Thoracic aorta (tissue), 2 donors: ENCODE measurements around the gene VWA3A. TPM values are rescaled to one million over a fixed set of nuclear protein-coding genes. Genes with fewer than 3 reads are reported as not detected.
"Not testable (repeated sequence)": the region's sequence is repeated elsewhere in the genome, so short reads cannot be mapped to it uniquely, and the experiment has no call there.

Source experiments
- ATAC-seq: fragments of 150-250 bp; one replicate; pipeline ENCODE4 v1.8.0; 2017; ENCODE audit warnings: low read depth; ENCODE audit not compliant: insufficient number of reproducible peaks, low FRiP score
- DNase-seq: peaks from one replicate; pipeline ENCODE4 v3.0.0-alpha.2; 2020; ENCODE audit warnings: low spot score
- H3K27ac ChIP-seq, 2 donors: fragments of 200-600 bp; sonication (generic); 1 replicate in 1 of 2; 2 replicates in 1 of 2; pipeline ENCODE4 v1.5.1; 2016; ENCODE audit warnings: mild to moderate bottlenecking in 2 of 2, moderate library complexity in 2 of 2
- H3K27me3 ChIP-seq: fragments of 200-600 bp; sonication (generic); replicated peaks from 2 replicates; pipeline ENCODE4 v1.6.0; 2016; ENCODE audit warnings: mild to moderate bottlenecking; ENCODE audit not compliant: insufficient read depth
- H3K36me3 ChIP-seq: fragments of 200-600 bp; sonication (generic); one replicate; pipeline ENCODE4 v1.5.1; 2016
- H3K4me1 ChIP-seq, 2 donors: fragments of 200-600 bp; sonication (generic); 1 replicate in 1 of 2; 2 replicates in 1 of 2; pipeline versions ENCODE4 v1.5.1 to v1.6.0; 2016; ENCODE audit warnings: low read depth in 2 of 2, mild to moderate bottlenecking in 1 of 2; ENCODE audit not compliant: control insufficient read depth in 1 of 2
- H3K4me3 ChIP-seq: fragments of 200-600 bp; sonication (generic); 2 replicates; pipeline ENCODE4 v1.5.1; 2016; ENCODE audit warnings: mild to moderate bottlenecking
- H3K9me3 ChIP-seq: fragments of 200-600 bp; sonication (generic); 2 replicates; pipeline ENCODE4 v1.5.1; 2016
- CTCF ChIP-seq: fragments of 200-600 bp; sonication (generic); IDR thresholded peaks from one replicate; pipeline ENCODE4 v1.5.1; 2019; ENCODE audit warnings: antibody characterized with exemption
- total RNA-seq, 2 donors: library from RNA; depleted of rRNA; stranded (reverse); fragments of >200 nt; gene quantifications; one replicate each; pipeline versions ENCODE4 v1.1.0 to v1.2.3, GENCODE V29; 2016

VWA3A gene
- total RNA-seq, 2 donors from 2014 or later: 2.3 TPM; not detected in 1

- no peak for ATAC-seq
- Histone ChIP-seq H3K4me3 (no peak overlapping the region), H3K4me1 (no peaks in the 10 kb centered on the region), H3K36me3 (no peaks in the 10 kb centered on the region), H3K27ac (no peak overlapping the region), H3K9me3 (no peaks in the 10 kb centered on the region), H3K27me3 (no peaks in the 10 kb centered on the region)
- no peak for TF ChIP-seq CTCF
- DNase-seq: no peak
Observed at GRCh38 chr16:22103441-22103840, 11.1 kb downstream of the VWA3A start.

- H3K27me3 ChIP-seq: no peaks in the 10 kb centered on the region
- H3K4me1 ChIP-seq: no peaks in the 10 kb centered on the region
- ATAC-seq (no peak), DNase-seq (no peak)
- H3K36me3 ChIP-seq: no peaks in the 10 kb centered on the region
- no peaks in the 10 kb centered on the region for H3K9me3 ChIP-seq
- H3K4me3 ChIP-seq: no peak overlapping the region
- H3K27ac ChIP-seq: no peak overlapping the region
- TF ChIP-seq CTCF: no peak
Observed at GRCh38 chr16:22109258-22109898, 17.0 kb downstream of the VWA3A start.

- DNase-seq, H3K4me1 ChIP-seq, ATAC-seq, H3K27me3 ChIP-seq, H3K27ac ChIP-seq, H3K4me3 ChIP-seq, H3K9me3 ChIP-seq, H3K36me3 ChIP-seq: not testable (repeated sequence)
Observed at GRCh38 chr16:22111629-22112028, 19.3 kb downstream of the VWA3A start.

- no peak overlapping the region for H3K27ac ChIP-seq
- H3K27me3 ChIP-seq: no peaks in the 10 kb centered on the region
- H3K36me3 ChIP-seq: no peaks in the 10 kb centered on the region
- ATAC-seq (no peak), DNase-seq (no peak)
- no peaks in the 10 kb centered on the region for H3K4me1 ChIP-seq
- H3K4me3 ChIP-seq: no peak overlapping the region
- TF ChIP-seq CTCF: no peak
- H3K9me3 ChIP-seq: no peaks in the 10 kb centered on the region
Observed at GRCh38 chr16:22116095-22116700, 23.9 kb downstream of the VWA3A start.

DNA sequence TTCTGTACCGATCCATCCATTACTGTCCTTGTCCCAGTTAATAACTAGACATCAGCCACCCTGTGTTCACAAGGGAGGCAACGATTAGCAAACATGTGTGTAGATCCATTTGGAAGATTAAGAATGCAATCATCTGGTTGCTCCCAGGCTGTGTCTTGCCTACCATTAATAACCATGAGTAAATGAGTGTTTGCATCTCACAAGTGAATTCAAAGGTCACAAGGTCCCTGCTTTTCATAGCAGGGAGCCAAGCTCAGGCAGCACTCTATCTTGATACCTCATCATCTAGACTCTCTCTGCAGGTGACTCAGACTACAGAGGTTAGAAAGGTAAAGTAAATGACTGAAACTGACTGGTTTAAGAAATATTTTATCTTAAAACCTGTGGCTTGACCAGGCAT lies 25.3 kb downstream of the VWA3A start:
- no peak for TF ChIP-seq CTCF
- Histone ChIP-seq H3K9me3 (no peaks in the 10 kb centered on the region), H3K4me1 (no peaks in the 10 kb centered on the region), H3K27me3 (no peaks in the 10 kb centered on the region), H3K4me3 (no peak overlapping the region), H3K27ac (no peak overlapping the region), H3K36me3 (no peaks in the 10 kb centered on the region)
- ATAC-seq (no peak), DNase-seq (no peak)

DNA sequence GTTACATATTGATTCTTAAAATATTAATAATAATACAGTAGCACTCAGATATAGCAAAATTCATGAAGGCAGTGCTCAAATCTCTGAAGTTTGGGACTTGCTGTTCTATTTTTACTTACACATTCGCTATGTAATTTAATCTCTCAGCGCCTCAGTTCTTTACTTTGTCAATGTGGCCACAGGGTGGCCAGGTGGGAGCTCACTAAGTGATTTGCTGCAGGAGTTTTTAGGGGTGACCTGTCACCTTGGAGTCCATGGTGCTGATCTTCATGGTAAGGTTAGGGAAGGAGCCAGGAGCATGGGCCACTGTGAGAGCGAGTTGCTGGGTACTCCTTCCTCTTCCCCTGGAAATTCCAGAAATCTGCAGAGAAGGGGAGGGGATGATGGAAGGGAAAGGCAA lies 28.1 kb downstream of the VWA3A start:
- ATAC-seq (no peak), DNase-seq (no peak)
- no peak for TF ChIP-seq CTCF
- no peaks in the 10 kb centered on the region for H3K36me3 ChIP-seq
- H3K4me3 ChIP-seq: no peak overlapping the region
- H3K27me3 ChIP-seq: no peaks in the 10 kb centered on the region
- H3K27ac ChIP-seq: no peak overlapping the region
- H3K9me3 ChIP-seq: no peaks in the 10 kb centered on the region
- H3K4me1 ChIP-seq: no peaks in the 10 kb centered on the region
